PC-3 (cell line): Measurements from ENCODE around the gene ATXN7L1. TPM values are rescaled to one million over a fixed set of nuclear protein-coding genes. Genes with fewer than 3 reads are reported as not detected.

Experiments
- ATAC-seq: fragments of 200-7000 bp; cut with Tn5 transposase; 2 replicates; pipeline ENCODE4 v1.9.1; 2020; ENCODE audit warnings: mild to moderate bottlenecking, moderate library complexity
- BruUV-seq: library from RNA; stranded (reverse); fragments of 400-500 nt; replicated peaks from 2 replicates; lab custom pipeline; 2021; lab: Mats Ljungman, UMichigan
- CTCF ChIA-PET: fragments of 300-600 bp; sonication (Branson Sonifier 250); formaldehyde crosslinking; loops from one replicate; lab custom pipeline; 2022; ENCODE audit warnings: antibody characterized with exemption; lab: Charles Lee
- POLR2A ChIA-PET: fragments of 300-600 bp; sonication (Branson Sonifier 250); formaldehyde crosslinking; loops from one replicate; lab custom pipeline; 2022; ENCODE audit warnings: antibody characterized with exemption; ENCODE audit not compliant: unreplicated experiment; lab: Charles Lee
- DNase-seq: peaks from one replicate; pipeline ENCODE4 v3.0.0-alpha.2; 2015
- H2AFZ ChIP-seq: fragments of 300-600 bp; sonication (generic); 2 replicates; pipeline ENCODE4 v1.6.0; 2016; ENCODE audit warnings: antibody characterized with exemption, low read length
- H3F3A ChIP-seq: fragments of 300-600 bp; sonication (generic); one replicate; pipeline ENCODE4 v1.6.0; 2017; ENCODE audit warnings: antibody characterized with exemption, low read length, control low read depth, mild to moderate bottlenecking; ENCODE audit not compliant: unreplicated experiment
- H3K27ac ChIP-seq: fragments of 300-600 bp; sonication (generic); 2 replicates; pipeline ENCODE4 v1.5.1; 2016; ENCODE audit warnings: mild to moderate bottlenecking, low read length
- H3K27me3 ChIP-seq: fragments of 300-600 bp; sonication (generic); 2 replicates; pipeline ENCODE4 v1.6.1; 2016; ENCODE audit warnings: low read length, mixed read lengths
- H3K36me3 ChIP-seq: fragments of 300-600 bp; sonication (generic); 2 replicates; pipeline ENCODE4 v1.6.1; 2016; ENCODE audit warnings: low read depth, mixed run types, low read length, mixed read lengths
- H3K4me1 ChIP-seq: fragments of 300-600 bp; sonication (generic); 2 replicates; pipeline ENCODE4 v1.5.1; 2016; ENCODE audit warnings: low read length; ENCODE audit not compliant: insufficient read depth
- H3K4me2 ChIP-seq: fragments of 300-600 bp; sonication (generic); 2 replicates; pipeline ENCODE4 v1.6.0; 2016; ENCODE audit warnings: low read length
- H3K4me3 ChIP-seq: fragments of 300-600 bp; sonication (generic); 2 replicates; pipeline ENCODE4 v1.5.1; 2016; ENCODE audit warnings: mild to moderate bottlenecking, low read length, mixed read lengths
- H3K79me2 ChIP-seq: fragments of 300-600 bp; sonication (generic); 2 replicates; pipeline ENCODE4 v1.6.1; 2017; ENCODE audit warnings: low read length, mixed read lengths
- H3K9ac ChIP-seq: fragments of 300-600 bp; sonication (generic); 2 replicates; pipeline ENCODE4 v1.6.0; 2016; ENCODE audit warnings: mild to moderate bottlenecking, low read length
- H3K9me2 ChIP-seq: fragments of 300-600 bp; sonication (generic); replicated peaks from 2 replicates; pipeline ENCODE4 v1.6.1; 2016; ENCODE audit warnings: mixed run types, low read length, mixed read lengths
- H3K9me3 ChIP-seq: fragments of 300-600 bp; sonication (generic); 2 replicates; pipeline ENCODE4 v1.6.1; 2016; ENCODE audit warnings: low read length, mixed read lengths
- H4K20me1 ChIP-seq: fragments of 300-600 bp; sonication (generic); 2 replicates; pipeline ENCODE4 v1.6.1; 2016; ENCODE audit warnings: low read length, mixed read lengths
- EZH2 ChIP-seq: fragments of 300-600 bp; sonication (generic); IDR thresholded peaks from one replicate; pipeline ENCODE4 v1.6.1; 2017; ENCODE audit warnings: antibody characterized with exemption, mild to moderate bottlenecking, low read length; ENCODE audit not compliant: unreplicated experiment
- EZH2phosphoT487 ChIP-seq: fragments of 300-600 bp; sonication (generic); IDR thresholded peaks from 2 replicates; pipeline ENCODE4 v1.6.1; 2018; ENCODE audit warnings: mild to moderate bottlenecking, antibody characterized with exemption, low read length, borderline replicate concordance
- intact Hi-C: fragments of 100-400 bp; cut with micrococcal nuclease; formaldehyde crosslinking; loops from 2 replicates; pipeline ENCODE4 v1.9.0; 2023
- total RNA-seq: library from RNA; depleted of rRNA; stranded (reverse); fragments of >200 nt; gene quantifications from 2 replicates; pipeline ENCODE4 v1.2.3, GENCODE V29; 2014
- TF ChIP-seq, protein P1 (sequence below): fragments of 300-600 bp; sonication (generic); conservative IDR thresholded peaks from 2 replicates; pipeline ENCODE4 v1.5.1; 2017; ENCODE audit warnings: antibody characterized with exemption, low read depth, mild to moderate bottlenecking, low read length

Gene ATXN7L1
- total RNA-seq, 1 experiment from 2014 or later = 16.0 TPM

DNA sequence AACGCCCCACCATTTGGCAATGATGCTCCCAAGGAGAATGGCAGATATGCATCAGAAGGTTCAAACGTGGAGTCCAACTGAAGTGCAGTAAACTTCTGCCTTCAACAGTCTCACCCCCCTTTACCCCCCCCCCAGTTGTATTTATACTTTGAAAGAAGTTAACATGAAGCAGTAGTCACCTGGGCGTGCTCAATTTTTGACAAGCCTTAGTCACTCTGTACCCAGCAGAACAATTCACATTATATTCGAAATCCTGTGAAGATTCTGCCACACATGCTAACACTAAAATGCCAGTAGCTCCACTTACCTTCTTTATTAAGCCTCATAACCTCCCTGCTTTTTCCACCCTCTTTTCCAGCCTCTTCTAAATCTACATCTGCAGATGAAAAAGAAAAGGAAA lies 894 bp downstream of the ATXN7L1 start:
- intact Hi-C loops = loop anchor here (5.0 kb wide), 1 partner anchor 277 kb away; no protein-coding TSS in a partner anchor
- DNase-seq (peak; percentile 53), ATAC-seq (peak; percentile 39)
- no peaks in the 10 kb centered on the region for H3K36me3 ChIP-seq
- peak overlapping the region; percentile 92 for H3K9ac ChIP-seq
- peak overlapping the region; percentile 95 for H3K4me2 ChIP-seq
- TF ChIP-seq, protein P1, sequence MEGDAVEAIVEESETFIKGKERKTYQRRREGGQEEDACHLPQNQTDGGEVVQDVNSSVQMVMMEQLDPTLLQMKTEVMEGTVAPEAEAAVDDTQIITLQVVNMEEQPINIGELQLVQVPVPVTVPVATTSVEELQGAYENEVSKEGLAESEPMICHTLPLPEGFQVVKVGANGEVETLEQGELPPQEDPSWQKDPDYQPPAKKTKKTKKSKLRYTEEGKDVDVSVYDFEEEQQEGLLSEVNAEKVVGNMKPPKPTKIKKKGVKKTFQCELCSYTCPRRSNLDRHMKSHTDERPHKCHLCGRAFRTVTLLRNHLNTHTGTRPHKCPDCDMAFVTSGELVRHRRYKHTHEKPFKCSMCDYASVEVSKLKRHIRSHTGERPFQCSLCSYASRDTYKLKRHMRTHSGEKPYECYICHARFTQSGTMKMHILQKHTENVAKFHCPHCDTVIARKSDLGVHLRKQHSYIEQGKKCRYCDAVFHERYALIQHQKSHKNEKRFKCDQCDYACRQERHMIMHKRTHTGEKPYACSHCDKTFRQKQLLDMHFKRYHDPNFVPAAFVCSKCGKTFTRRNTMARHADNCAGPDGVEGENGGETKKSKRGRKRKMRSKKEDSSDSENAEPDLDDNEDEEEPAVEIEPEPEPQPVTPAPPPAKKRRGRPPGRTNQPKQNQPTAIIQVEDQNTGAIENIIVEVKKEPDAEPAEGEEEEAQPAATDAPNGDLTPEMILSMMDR = no peak
- TF ChIP-seq EZH2phosphoT487 (no peak), EZH2 (no peak)
- H3K27ac ChIP-seq = peak overlapping the region; percentile 62
- CTCF ChIA-PET = no interaction called here
- peak overlapping the region; percentile 79; the same call in 1 of the 2 replicates for H2AFZ ChIP-seq
- H3K4me3 ChIP-seq = peak overlapping the region; percentile 90
- no TSS peak for BruUV-seq
- H3K27me3 ChIP-seq = no peaks in the 10 kb centered on the region
- peaks cover 38% of the 10 kb centered on the region for H3K4me1 ChIP-seq
- POLR2A ChIA-PET = no interaction called here
- H4K20me1 ChIP-seq = peaks cover 8% of the 10 kb centered on the region; the same call in 1 of the 2 replicates
- H3K79me2 ChIP-seq = peaks cover 42% of the 10 kb centered on the region
- no peaks in the 10 kb centered on the region for H3F3A ChIP-seq
- no peaks in the 10 kb centered on the region for H3K9me3 ChIP-seq
- H3K9me2 ChIP-seq = no peaks in the 10 kb centered on the region

DNA sequence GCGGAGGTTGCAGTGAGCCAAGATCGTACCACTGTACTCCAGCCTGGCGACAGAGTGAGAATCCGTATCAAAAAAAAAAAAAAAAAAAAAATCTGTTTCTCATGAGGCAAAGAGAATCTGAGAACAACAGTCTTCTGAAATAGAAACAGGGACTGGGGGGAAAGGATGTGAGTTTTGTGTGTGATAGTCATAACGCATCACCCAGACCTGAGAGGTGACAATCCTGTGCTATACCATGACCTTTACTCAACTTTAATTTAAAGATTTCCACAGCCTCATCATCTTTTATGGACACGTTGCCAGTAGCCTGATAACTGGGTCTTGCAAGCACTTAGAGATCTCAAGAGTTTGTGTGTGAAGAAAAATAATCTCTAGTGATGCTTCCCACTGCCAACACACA lies 2.3 kb downstream of the ATXN7L1 start:
- Histone ChIP-seq H3K4me1 (peaks cover 38% of the 10 kb centered on the region), H3K9me2 (no peaks in the 10 kb centered on the region), H3K4me3 (no peak overlapping the region), H3K27me3 (no peaks in the 10 kb centered on the region), H3K27ac (no peak overlapping the region), H3K9ac (no peak overlapping the region), H3F3A (no peaks in the 10 kb centered on the region), H3K36me3 (no peaks in the 10 kb centered on the region), H2AFZ (no peak overlapping the region), H3K9me3 (no peaks in the 10 kb centered on the region), H3K4me2 (no peak overlapping the region), H3K79me2 (peaks cover 39% of the 10 kb centered on the region), H4K20me1 (peaks cover 8% of the 10 kb centered on the region; the same call in 1 of the 2 replicates)
- no TSS peak for BruUV-seq
- TF ChIP-seq, protein P1 = no peak
- TF ChIP-seq EZH2 (no peak), EZH2phosphoT487 (no peak)
- CTCF ChIA-PET = no interaction called here
- POLR2A ChIA-PET = no interaction called here
- intact Hi-C loops = no loop called here
- ATAC-seq (no peak), DNase-seq (no peak)

DNA sequence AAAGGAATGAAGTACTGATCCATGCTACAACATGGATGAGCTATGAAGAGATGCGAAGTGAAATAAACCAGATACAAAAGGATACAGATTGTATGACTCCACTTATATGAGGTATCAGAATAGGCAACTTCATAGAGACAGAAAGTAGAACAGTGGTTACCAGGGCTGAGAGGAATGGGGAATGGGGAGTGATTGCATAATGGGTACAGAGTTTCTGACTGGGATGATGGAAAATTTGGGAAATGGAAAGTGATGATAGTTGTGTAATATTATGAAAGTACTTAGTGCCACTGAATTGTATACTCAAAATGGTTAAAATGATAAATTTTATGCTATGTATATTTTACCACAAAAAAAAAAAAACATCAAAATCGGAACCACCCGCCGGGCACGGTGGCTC lies 3.9 kb downstream of the ATXN7L1 start:
- Histone ChIP-seq H2AFZ (no peak overlapping the region), H3K79me2 (peaks cover 24% of the 10 kb centered on the region), H4K20me1 (0 out of 2 replicates have a peak, but pooled peaks cover 4% of the 10 kb centered on the region), H3K9me3 (no peaks in the 10 kb centered on the region), H3K9me2 (no peaks in the 10 kb centered on the region), H3F3A (no peaks in the 10 kb centered on the region), H3K36me3 (no peaks in the 10 kb centered on the region), H3K27me3 (no peaks in the 10 kb centered on the region), H3K4me1 (peaks cover 25% of the 10 kb centered on the region), H3K9ac (no peak overlapping the region), H3K4me2 (no peak overlapping the region), H3K27ac (no peak overlapping the region), H3K4me3 (no peak overlapping the region)
- CTCF ChIA-PET = no interaction called here
- POLR2A ChIA-PET = no interaction called here
- TF ChIP-seq EZH2 = no peak
- no peak for TF ChIP-seq EZH2phosphoT487
- TF ChIP-seq, protein P1 = no peak
- no TSS peak for BruUV-seq
- ATAC-seq = no peak
- DNase-seq = no peak
- intact Hi-C loops = no loop called here
